DOHH2 (cell line): ENCODE data around the gene WNT3.

ENCODE experiments used
- H3F3A ChIP-seq: fragments of 200-600 bp; sonication (generic), shearing (Covaris generic); 2 replicates; pipeline ENCODE4 v1.6.0; 2016; ENCODE audit warnings: antibody characterized with exemption, mild to moderate bottlenecking; ENCODE audit not compliant: control insufficient read depth, insufficient read depth
- H3K27ac ChIP-seq: fragments of 200-600 bp; sonication (generic); 2 replicates; pipeline ENCODE4 v1.5.1; 2014; ENCODE audit warnings: low read depth, mild to moderate bottlenecking, low read length, moderate library complexity
- H3K27me3 ChIP-seq: fragments of 200-600 bp; sonication (generic); 2 replicates; pipeline ENCODE4 v1.6.1; 2014; ENCODE audit warnings: mild to moderate bottlenecking, low read length, mixed read lengths; ENCODE audit not compliant: control insufficient read depth
- H3K36me3 ChIP-seq: fragments of 200-600 bp; sonication (generic); 2 replicates; pipeline ENCODE4 v1.6.1; 2014; ENCODE audit warnings: mild to moderate bottlenecking, low read length, moderate library complexity, mixed read lengths; ENCODE audit not compliant: control insufficient read depth
- H3K4me1 ChIP-seq: fragments of 200-600 bp; sonication (generic); 2 replicates; pipeline ENCODE4 v1.6.1; 2014; ENCODE audit warnings: mild to moderate bottlenecking, low read length, mixed read lengths; ENCODE audit not compliant: control insufficient read depth
- H3K4me2 ChIP-seq: fragments of 200-600 bp; sonication (generic); 2 replicates; pipeline ENCODE4 v1.6.0; 2014; ENCODE audit warnings: mild to moderate bottlenecking, low read length, moderate library complexity
- H3K4me3 ChIP-seq: fragments of 200-600 bp; sonication (generic); 2 replicates; pipeline ENCODE4 v1.5.1; 2014; ENCODE audit warnings: mild to moderate bottlenecking, low read length, mixed read lengths
- H3K79me2 ChIP-seq: fragments of 200-600 bp; sonication (generic); 2 replicates; pipeline ENCODE4 v1.6.1; 2014; ENCODE audit warnings: mild to moderate bottlenecking, low read length, mixed read lengths; ENCODE audit not compliant: control insufficient read depth
- H3K9me2 ChIP-seq: fragments of 200-600 bp; sonication (generic); replicated peaks from 2 replicates; pipeline ENCODE4 v1.6.1; 2014; ENCODE audit warnings: mild to moderate bottlenecking, low read length, mixed read lengths; ENCODE audit not compliant: control insufficient read depth
- H3K9me3 ChIP-seq: fragments of 200-600 bp; sonication (generic); 2 replicates; pipeline ENCODE4 v1.6.1; 2014; ENCODE audit warnings: antibody characterized with exemption, low read length, mixed read lengths; ENCODE audit not compliant: control insufficient read depth, insufficient read depth
- H4K20me1 ChIP-seq: fragments of 200-600 bp; sonication (generic); 2 replicates; pipeline ENCODE4 v1.6.0; 2014; ENCODE audit warnings: low read depth, mild to moderate bottlenecking, antibody characterized with exemption, low read length, moderate library complexity; ENCODE audit not compliant: control insufficient read depth, insufficient read depth
- CTCF ChIP-seq: fragments of 200-600 bp; sonication (generic); IDR thresholded peaks from one replicate; pipeline ENCODE4 v1.5.1; 2014; ENCODE audit warnings: antibody characterized with exemption, mild to moderate bottlenecking, low read depth, low read length; ENCODE audit not compliant: poor library complexity, severe bottlenecking
- EZH2phosphoT487 ChIP-seq: fragments of 200-600 bp; sonication (generic); IDR thresholded peaks from 2 replicates; pipeline ENCODE4 v1.6.1; 2017; ENCODE audit warnings: borderline replicate concordance, mild to moderate bottlenecking, antibody characterized with exemption, low read length, moderate library complexity, mixed read lengths

The WNT3 gene

DNA sequence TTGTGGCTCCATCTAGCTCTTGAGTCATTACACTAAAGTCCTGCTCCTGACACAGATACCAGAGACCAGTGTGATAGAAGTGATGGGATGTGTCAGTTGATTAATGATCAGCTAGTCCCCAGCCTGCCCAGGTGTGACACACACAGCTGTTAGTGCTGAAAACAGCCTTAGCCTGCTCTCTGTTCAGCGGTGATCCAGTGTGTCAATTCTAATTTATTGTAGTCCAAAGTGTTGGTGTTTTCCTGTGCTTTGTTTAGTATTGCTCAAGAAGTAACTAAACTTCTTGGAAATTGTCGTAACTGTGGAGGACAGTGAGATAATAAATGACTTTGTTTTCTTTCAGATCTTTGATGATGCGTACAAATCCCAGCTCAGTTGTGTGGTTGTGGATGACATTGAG is 92.3 kb downstream of the WNT3 start:
- H3K9me2 ChIP-seq, result no peaks in the 10 kb centered on the region
- 0 out of 2 replicates have a peak, but pooled peaks cover 9% of the 10 kb centered on the region for H3K36me3 ChIP-seq
- no peaks in the 10 kb centered on the region for H3K9me3 ChIP-seq
- H3F3A ChIP-seq, result no peaks in the 10 kb centered on the region
- no peaks in the 10 kb centered on the region for H3K27me3 ChIP-seq
- no peak overlapping the region for H3K27ac ChIP-seq
- H3K4me2 ChIP-seq, result no peak overlapping the region
- H3K79me2 ChIP-seq, result no peaks in the 10 kb centered on the region
- no peaks in the 10 kb centered on the region for H4K20me1 ChIP-seq
- H3K4me3 ChIP-seq, result no peak overlapping the region
- TF ChIP-seq EZH2phosphoT487, result no peak
- TF ChIP-seq CTCF, result no peak
- no peaks in the 10 kb centered on the region for H3K4me1 ChIP-seq

GRCh38 chr17:46722662-46723285 is 95.7 kb downstream of the WNT3 start:
- Histone ChIP-seq H3K27me3 (no peaks in the 10 kb centered on the region), H3K79me2 (no peaks in the 10 kb centered on the region), H3K9me2 (no peaks in the 10 kb centered on the region), H3K4me1 (no peaks in the 10 kb centered on the region), H4K20me1 (no peaks in the 10 kb centered on the region), H3K27ac (no peak overlapping the region), H3K4me3 (no peak overlapping the region), H3K9me3 (no peaks in the 10 kb centered on the region), H3K36me3 (0 out of 2 replicates have a peak, but pooled peaks cover 5% of the 10 kb centered on the region), H3K4me2 (no peak overlapping the region), H3F3A (no peaks in the 10 kb centered on the region)
- TF ChIP-seq CTCF (no peak), EZH2phosphoT487 (no peak)

GRCh38 chr17:46720408-46720807 is 98.1 kb downstream of the WNT3 start:
- no peaks in the 10 kb centered on the region for H3K9me3 ChIP-seq
- H3K4me1 ChIP-seq, result no peaks in the 10 kb centered on the region
- no peaks in the 10 kb centered on the region for H4K20me1 ChIP-seq
- H3K27ac ChIP-seq, result no peak overlapping the region
- no peaks in the 10 kb centered on the region for H3K9me2 ChIP-seq
- H3K4me2 ChIP-seq, result no peak overlapping the region
- H3K4me3 ChIP-seq, result no peak overlapping the region
- peaks cover 9% of the 10 kb centered on the region for H3K36me3 ChIP-seq
- H3K27me3 ChIP-seq, result no peaks in the 10 kb centered on the region
- H3F3A ChIP-seq, result no peaks in the 10 kb centered on the region
- TF ChIP-seq CTCF, result no peak
- TF ChIP-seq EZH2phosphoT487, result no peak
- no peaks in the 10 kb centered on the region for H3K79me2 ChIP-seq
